GM19455 (cell line): Measurements from ENCODE around the gene CLCN7.
A peak's percentile ranks its signal among the peaks of the same experiment; 100 is the strongest.

Experiments
- ATAC-seq: cut with Tn5 transposase; IDR thresholded peaks from one replicate; pipeline ENCODE4 v1.9.1; 2021; ENCODE audit not compliant: unreplicated experiment

The CLCN7 gene

GRCh38 chr16:1431497-1432270 lies 43.1 kb downstream of the CLCN7 start:
- no peak for ATAC-seq

- ATAC-seq: no peak
These were observed 43.9 kb downstream of the CLCN7 start, which contains the start of gene PERCC1 for GRCh38 chr16:1430759-1431496. Gene PERCC1 (plus strand): TSS chr16:1431078. CDS start chr16:1432594, 1,516 bp downstream.

- ATAC-seq: no peak
These were observed 44.5 kb downstream of the CLCN7 start for GRCh38 chr16:1430214-1430758.

- ATAC-seq: no peak
These were observed 45.2 kb downstream of the CLCN7 start for GRCh38 chr16:1429631-1430030.

- ATAC-seq: no peak
These were observed 45.8 kb downstream of the CLCN7 start for GRCh38 chr16:1429012-1429411.

GRCh38 chr16:1428511-1428910 lies 46.3 kb downstream of the CLCN7 start:
- no peak for ATAC-seq

- ATAC-seq: no peak
These were observed 47.1 kb downstream of the CLCN7 start for GRCh38 chr16:1427473-1428461.

GRCh38 chr16:1426734-1427471 lies 47.9 kb downstream of the CLCN7 start:
- ATAC-seq: no peak

GRCh38 chr16:1425616-1426370 lies 49.0 kb downstream of the CLCN7 start:
- ATAC-seq: no peak

GRCh38 chr16:1424028-1424427 lies 50.8 kb downstream of the CLCN7 start:
- ATAC-seq: no peak

- ATAC-seq: no peak
These were observed 52.8 kb downstream of the CLCN7 start for GRCh38 chr16:1422076-1422475.

GRCh38 chr16:1420111-1420539 lies 54.7 kb downstream of the CLCN7 start:
- peak; percentile 14 for ATAC-seq

- no peak for ATAC-seq
These were observed 58.3 kb downstream of the CLCN7 start for GRCh38 chr16:1416521-1416941.

- ATAC-seq: peak; percentile 43
These were observed 60.1 kb downstream of the CLCN7 start, which contains the start of gene UNKL for GRCh38 chr16:1414532-1415260. Gene UNKL (minus strand): TSS chr16:1414704. CDS start chr16:1414691, 13 bp downstream.

GRCh38 chr16:1413684-1414531 lies 60.9 kb downstream of the CLCN7 start:
- ATAC-seq: peak; percentile 42

GRCh38 chr16:1412847-1413246 lies 62.0 kb downstream of the CLCN7 start:
- no peak for ATAC-seq

- peak; percentile 58 for ATAC-seq
These were observed 66.5 kb downstream of the CLCN7 start for GRCh38 chr16:1408171-1408837.
